ENCODE measurements around the gene SLC46A3. TPM values are rescaled to one million over a fixed set of nuclear protein-coding genes. Genes with fewer than 3 reads are reported as not detected.

Gene SLC46A3
- polyA plus RNA-seq, 4 donors, result 24.8 to 316 (median 64.7) TPM

GRCh38 chr13:28659621-28659970 is 59.2 kb downstream of the SLC46A3 start:
- no peak for FAIRE-seq

GRCh38 chr13:28658796-28659620 is 59.8 kb downstream of the SLC46A3 start, which contains the start of gene POMP:
Gene POMP, plus strand, starts transcription at chr13:28659130. Its CDS starts 55 bp downstream, at chr13:28659185.
- Histone ChIP-seq H3K27me3 (ENCODE audit: control insufficient read depth in 3 of 3, insufficient read depth in 3 of 3, low read length in 3 of 3) (no peaks in the 10 kb centered on the region), H3K27ac (ENCODE audit: low read depth in 1 of 3, low read length in 2 of 3) (peak within 1 kb of the TSS; percentile 76 to 96 (median 87)), H3K4me1 (ENCODE audit: control insufficient read depth in 3 of 3, insufficient read depth in 2 of 3, low read depth in 1 of 3, low read length in 2 of 3) (peaks cover 0 to 13% (median 9%) of the 10 kb centered on the region in 3 donors), H3K9me3 (ENCODE audit: control insufficient read depth in 2 of 2, insufficient read depth in 1 of 2, low read depth in 1 of 2, low read length in 1 of 2) (no peaks in the 10 kb centered on the region), H3K36me3 (ENCODE audit: control insufficient read depth in 3 of 3, insufficient read depth in 2 of 3, low read depth in 1 of 3, low read length in 3 of 3) (peaks cover 4 to 8% (median 6%) of the 10 kb centered on the region in 3 donors), H3K4me3 (ENCODE audit: low read depth in 1 of 3, low read length in 3 of 3) (peak within 1 kb of the TSS; percentile 84 to 87 (median 86))
- 0 to 1% (median 0%) methylated on average over 56 to 64 of the region's 64 CpGs for WGBS, 3 donors
- FAIRE-seq (no peak), DNase-seq (peak; percentile 89 to 97)

More at GRCh38 chr13:28659621-28659970, 59.2 kb downstream of the SLC46A3 start:
- H3K4me1 ChIP-seq (ENCODE audit: control insufficient read depth in 3 of 3, insufficient read depth in 2 of 3, low read depth in 1 of 3, low read length in 2 of 3), result peaks cover 0 to 13% (median 9%) of the 10 kb centered on the region in 3 donors
- 2 to 7% (median 3%) methylated on average over 4 of the region's 4 CpGs for WGBS, 3 donors
- peak; percentile 23 to 44 for DNase-seq
- no peaks in the 10 kb centered on the region for H3K9me3 ChIP-seq (ENCODE audit: control insufficient read depth in 2 of 2, insufficient read depth in 1 of 2, low read depth in 1 of 2, low read length in 1 of 2)
- H3K36me3 ChIP-seq (ENCODE audit: control insufficient read depth in 3 of 3, insufficient read depth in 2 of 3, low read depth in 1 of 3, low read length in 3 of 3), result peaks cover 4 to 9% (median 8%) of the 10 kb centered on the region in 3 donors
- H3K27ac ChIP-seq (ENCODE audit: low read depth in 1 of 3, low read length in 2 of 3), result peak overlapping the region; percentile 76 to 96 (median 87)
- H3K27me3 ChIP-seq (ENCODE audit: control insufficient read depth in 3 of 3, insufficient read depth in 3 of 3, low read length in 3 of 3), result no peaks in the 10 kb centered on the region
- H3K4me3 ChIP-seq (ENCODE audit: low read depth in 1 of 3, low read length in 3 of 3), result peak overlapping the region; percentile 84 to 87 (median 86)

- peak overlapping the region; percentile 76 to 96 (median 87) for H3K27ac ChIP-seq (ENCODE audit: low read depth in 1 of 3, low read length in 2 of 3)
- peak overlapping the region; percentile 84 to 87 (median 86) for H3K4me3 ChIP-seq (ENCODE audit: low read depth in 1 of 3, low read length in 3 of 3)
- H3K27me3 ChIP-seq (ENCODE audit: control insufficient read depth in 3 of 3, insufficient read depth in 3 of 3, low read length in 3 of 3), result no peaks in the 10 kb centered on the region
- peaks cover 0 to 13% (median 9%) of the 10 kb centered on the region in 3 donors for H3K4me1 ChIP-seq (ENCODE audit: control insufficient read depth in 3 of 3, insufficient read depth in 2 of 3, low read depth in 1 of 3, low read length in 2 of 3)
- peaks cover 4 to 8% (median 6%) of the 10 kb centered on the region in 3 donors for H3K36me3 ChIP-seq (ENCODE audit: control insufficient read depth in 3 of 3, insufficient read depth in 2 of 3, low read depth in 1 of 3, low read length in 3 of 3)
- no peak for FAIRE-seq
- no peaks in the 10 kb centered on the region for H3K9me3 ChIP-seq (ENCODE audit: control insufficient read depth in 2 of 2, insufficient read depth in 1 of 2, low read depth in 1 of 2, low read length in 1 of 2)
- no peak for DNase-seq
- WGBS, 3 donors, result 0% methylated on average over 8 of the region's 8 CpGs
Observed at GRCh38 chr13:28658539-28658795, 60.3 kb downstream of the SLC46A3 start.

- DNase-seq (peak; percentile 11 to 46), FAIRE-seq (no peak)
- WGBS, 3 donors, result 35 to 36% (median 35%) methylated on average over 12 of the region's 12 CpGs
- Histone ChIP-seq H3K27me3 (ENCODE audit: control insufficient read depth in 3 of 3, insufficient read depth in 3 of 3, low read length in 3 of 3) (no peaks in the 10 kb centered on the region), H3K4me3 (ENCODE audit: low read depth in 1 of 3, low read length in 3 of 3) (peak overlapping the region; percentile 84 to 87 (median 86)), H3K9me3 (ENCODE audit: control insufficient read depth in 2 of 2, insufficient read depth in 1 of 2, low read depth in 1 of 2, low read length in 1 of 2) (no peaks in the 10 kb centered on the region), H3K4me1 (ENCODE audit: control insufficient read depth in 3 of 3, insufficient read depth in 2 of 3, low read depth in 1 of 3, low read length in 2 of 3) (peaks cover 0 to 13% (median 9%) of the 10 kb centered on the region in 3 donors), H3K27ac (ENCODE audit: low read depth in 1 of 3, low read length in 2 of 3) (peak overlapping the region; percentile 76 to 96 (median 87)), H3K36me3 (ENCODE audit: control insufficient read depth in 3 of 3, insufficient read depth in 2 of 3, low read depth in 1 of 3, low read length in 3 of 3) (peaks cover 2 to 4% (median 3%) of the 10 kb centered on the region in 3 donors)
Observed at GRCh38 chr13:28657784-28658538, 60.8 kb downstream of the SLC46A3 start.

- 56 to 76% (median 70%) methylated on average over 3 of the region's 3 CpGs for WGBS, 3 donors
- H3K4me3 ChIP-seq (ENCODE audit: low read depth in 1 of 3, low read length in 3 of 3), result no peak overlapping the region
- H3K9me3 ChIP-seq (ENCODE audit: control insufficient read depth in 2 of 2, insufficient read depth in 1 of 2, low read depth in 1 of 2, low read length in 1 of 2), result no peaks in the 10 kb centered on the region
- H3K36me3 ChIP-seq (ENCODE audit: control insufficient read depth in 3 of 3, insufficient read depth in 2 of 3, low read depth in 1 of 3, low read length in 3 of 3), result no peaks in the 10 kb centered on the region
- H3K27me3 ChIP-seq (ENCODE audit: control insufficient read depth in 3 of 3, insufficient read depth in 3 of 3, low read length in 3 of 3), result no peaks in the 10 kb centered on the region
- peaks cover 0 to 11% (median 9%) of the 10 kb centered on the region in 3 donors for H3K4me1 ChIP-seq (ENCODE audit: control insufficient read depth in 3 of 3, insufficient read depth in 2 of 3, low read depth in 1 of 3, low read length in 2 of 3)
- H3K27ac ChIP-seq (ENCODE audit: low read depth in 1 of 3, low read length in 2 of 3), result no peak overlapping the region
- DNase-seq (no peak), FAIRE-seq (no peak)
Observed at GRCh38 chr13:28655561-28655960, 63.2 kb downstream of the SLC46A3 start.

- FAIRE-seq, result no peak
- no peaks in the 10 kb centered on the region for H3K9me3 ChIP-seq (ENCODE audit: control insufficient read depth in 2 of 2, insufficient read depth in 1 of 2, low read depth in 1 of 2, low read length in 1 of 2)
- H3K4me3 ChIP-seq (ENCODE audit: low read depth in 1 of 3, low read length in 3 of 3), result no peak overlapping the region
- no peak for DNase-seq
- peaks cover 0 to 6% (median 5%) of the 10 kb centered on the region in 3 donors for H3K4me1 ChIP-seq (ENCODE audit: control insufficient read depth in 3 of 3, insufficient read depth in 2 of 3, low read depth in 1 of 3, low read length in 2 of 3)
- no peaks in the 10 kb centered on the region for H3K36me3 ChIP-seq (ENCODE audit: control insufficient read depth in 3 of 3, insufficient read depth in 2 of 3, low read depth in 1 of 3, low read length in 3 of 3)
- WGBS, 3 donors, result 96 to 97% (median 97%) methylated on average over 1 of the region's 1 CpG
- no peak overlapping the region for H3K27ac ChIP-seq (ENCODE audit: low read depth in 1 of 3, low read length in 2 of 3)
- no peaks in the 10 kb centered on the region for H3K27me3 ChIP-seq (ENCODE audit: control insufficient read depth in 3 of 3, insufficient read depth in 3 of 3, low read length in 3 of 3)
Observed at GRCh38 chr13:28654276-28654675, 64.5 kb downstream of the SLC46A3 start.

- FAIRE-seq, result no peak
- 59 to 85% (median 75%) methylated on average over 1 of the region's 1 CpG for WGBS, 3 donors
- Histone ChIP-seq H3K4me1 (ENCODE audit: control insufficient read depth in 3 of 3, insufficient read depth in 2 of 3, low read depth in 1 of 3, low read length in 2 of 3) (peaks cover 0 to 6% (median 5%) of the 10 kb centered on the region in 3 donors), H3K4me3 (ENCODE audit: low read depth in 1 of 3, low read length in 3 of 3) (no peak overlapping the region), H3K27me3 (ENCODE audit: control insufficient read depth in 3 of 3, insufficient read depth in 3 of 3, low read length in 3 of 3) (no peaks in the 10 kb centered on the region), H3K36me3 (ENCODE audit: control insufficient read depth in 3 of 3, insufficient read depth in 2 of 3, low read depth in 1 of 3, low read length in 3 of 3) (no peaks in the 10 kb centered on the region), H3K9me3 (ENCODE audit: control insufficient read depth in 2 of 2, insufficient read depth in 1 of 2, low read depth in 1 of 2, low read length in 1 of 2) (no peaks in the 10 kb centered on the region), H3K27ac (ENCODE audit: low read depth in 1 of 3, low read length in 2 of 3) (no peak overlapping the region)
- DNase-seq, result no peak
Observed at GRCh38 chr13:28653111-28653510, 65.7 kb downstream of the SLC46A3 start.

GRCh38 chr13:28651810-28652401 is 66.9 kb downstream of the SLC46A3 start:
- Histone ChIP-seq H3K4me1 (ENCODE audit: control insufficient read depth in 3 of 3, insufficient read depth in 2 of 3, low read depth in 1 of 3, low read length in 2 of 3) (no peaks in the 10 kb centered on the region), H3K36me3 (ENCODE audit: control insufficient read depth in 3 of 3, insufficient read depth in 2 of 3, low read depth in 1 of 3, low read length in 3 of 3) (no peaks in the 10 kb centered on the region), H3K4me3 (ENCODE audit: low read depth in 1 of 3, low read length in 3 of 3) (no peak overlapping the region), H3K27ac (ENCODE audit: low read depth in 1 of 3, low read length in 2 of 3) (no peak overlapping the region), H3K27me3 (ENCODE audit: control insufficient read depth in 3 of 3, insufficient read depth in 3 of 3, low read length in 3 of 3) (no peaks in the 10 kb centered on the region), H3K9me3 (ENCODE audit: control insufficient read depth in 2 of 2, insufficient read depth in 1 of 2, low read depth in 1 of 2, low read length in 1 of 2) (no peaks in the 10 kb centered on the region)
- no peak for FAIRE-seq
- no peak for DNase-seq
- 75 to 80% (median 79%) methylated on average over 7 of the region's 7 CpGs for WGBS, 3 donors

Measured in small intestine (tissue), 7 donors.